GM18498 (cell line): ENCODE measurements around the gene SPIRE1.
"Not testable (repeated sequence)": the region's sequence is repeated elsewhere in the genome, so short reads cannot be mapped to it uniquely, and the experiment has no call there.

Experiments
- ATAC-seq: cut with Tn5 transposase; IDR thresholded peaks from one replicate; pipeline ENCODE4 v1.9.1; 2021; ENCODE audit warnings: mild to moderate bottlenecking, moderate library complexity; ENCODE audit not compliant: unreplicated experiment

The SPIRE1 gene

GRCh38 chr18:12647773-12648172 is 10.1 kb downstream of the SPIRE1 start:
- ATAC-seq: no peak

GRCh38 chr18:12645751-12646203 is 12.1 kb downstream of the SPIRE1 start:
- no peak for ATAC-seq

GRCh38 chr18:12645254-12645653 is 12.7 kb downstream of the SPIRE1 start:
- ATAC-seq: no peak

- ATAC-seq: not testable (repeated sequence)
Measured at GRCh38 chr18:12643756-12644155, 14.2 kb downstream of the SPIRE1 start.

GRCh38 chr18:12640881-12641200 is 17.1 kb downstream of the SPIRE1 start:
- ATAC-seq: no peak

GRCh38 chr18:12639990-12640880 is 17.7 kb downstream of the SPIRE1 start:
- ATAC-seq: no peak

- no peak for ATAC-seq
Measured at GRCh38 chr18:12638644-12639124, 19.2 kb downstream of the SPIRE1 start.

GRCh38 chr18:12637901-12638643 is 19.8 kb downstream of the SPIRE1 start:
- no peak for ATAC-seq

GRCh38 chr18:12637393-12637792 is 20.5 kb downstream of the SPIRE1 start:
- no peak for ATAC-seq

GRCh38 chr18:12631831-12632477 is 26.0 kb downstream of the SPIRE1 start:
- no peak for ATAC-seq

- no peak for ATAC-seq
Measured at GRCh38 chr18:12630136-12630535, 27.8 kb downstream of the SPIRE1 start.

- ATAC-seq: no peak
Measured at GRCh38 chr18:12628706-12629702, 28.9 kb downstream of the SPIRE1 start.

GRCh38 chr18:12627199-12627598 is 30.7 kb downstream of the SPIRE1 start:
- ATAC-seq: not testable (repeated sequence)

GRCh38 chr18:12625241-12625640 is 32.7 kb downstream of the SPIRE1 start:
- no peak for ATAC-seq

GRCh38 chr18:12621742-12622306 is 36.1 kb downstream of the SPIRE1 start:
- ATAC-seq: no peak

- ATAC-seq: no peak
Measured at GRCh38 chr18:12615748-12616147, 42.2 kb downstream of the SPIRE1 start.

- ATAC-seq: no peak
Measured at GRCh38 chr18:12608301-12608700, 49.6 kb downstream of the SPIRE1 start.

- ATAC-seq: no peak
Measured at GRCh38 chr18:12606592-12607315, 51.2 kb downstream of the SPIRE1 start.

- no peak for ATAC-seq
Measured at GRCh38 chr18:12604445-12605007, 53.4 kb downstream of the SPIRE1 start.
